Measurements from ENCODE around the gene CDC42BPA.

DNA sequence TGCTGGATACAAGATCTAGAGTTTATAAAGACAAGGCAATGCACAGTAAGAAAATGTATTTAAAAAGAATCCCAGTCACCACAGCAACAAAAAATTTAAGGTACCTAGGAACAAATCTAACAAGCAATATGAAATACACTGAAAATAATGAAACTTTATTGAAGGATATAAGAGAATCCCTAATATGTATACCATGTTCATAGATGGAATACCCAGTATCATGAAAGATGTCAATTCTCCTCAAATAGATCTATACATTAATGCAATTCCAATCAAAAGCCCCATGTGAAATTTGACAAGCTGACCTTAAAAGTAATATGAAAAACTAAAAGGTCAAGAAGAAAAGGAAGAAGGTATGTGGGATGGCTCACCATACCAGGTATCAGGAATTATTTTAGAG, 269.0 kb downstream of the CDC42BPA start:
- TF ChIP-seq, protein P1, sequence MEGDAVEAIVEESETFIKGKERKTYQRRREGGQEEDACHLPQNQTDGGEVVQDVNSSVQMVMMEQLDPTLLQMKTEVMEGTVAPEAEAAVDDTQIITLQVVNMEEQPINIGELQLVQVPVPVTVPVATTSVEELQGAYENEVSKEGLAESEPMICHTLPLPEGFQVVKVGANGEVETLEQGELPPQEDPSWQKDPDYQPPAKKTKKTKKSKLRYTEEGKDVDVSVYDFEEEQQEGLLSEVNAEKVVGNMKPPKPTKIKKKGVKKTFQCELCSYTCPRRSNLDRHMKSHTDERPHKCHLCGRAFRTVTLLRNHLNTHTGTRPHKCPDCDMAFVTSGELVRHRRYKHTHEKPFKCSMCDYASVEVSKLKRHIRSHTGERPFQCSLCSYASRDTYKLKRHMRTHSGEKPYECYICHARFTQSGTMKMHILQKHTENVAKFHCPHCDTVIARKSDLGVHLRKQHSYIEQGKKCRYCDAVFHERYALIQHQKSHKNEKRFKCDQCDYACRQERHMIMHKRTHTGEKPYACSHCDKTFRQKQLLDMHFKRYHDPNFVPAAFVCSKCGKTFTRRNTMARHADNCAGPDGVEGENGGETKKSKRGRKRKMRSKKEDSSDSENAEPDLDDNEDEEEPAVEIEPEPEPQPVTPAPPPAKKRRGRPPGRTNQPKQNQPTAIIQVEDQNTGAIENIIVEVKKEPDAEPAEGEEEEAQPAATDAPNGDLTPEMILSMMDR (IDR thresholded peaks at IDR 0.05): no peak
- no peak for TF ChIP-seq POLR2A (IDR thresholded peaks at IDR 0.05)
